ENCODE data around the gene PRADC1.
"Not testable (repeated sequence)": the region's sequence is repeated elsewhere in the genome, so short reads cannot be mapped to it uniquely, and the experiment has no call there.

Gene PRADC1

GRCh38 chr2:73233154-73233931 is at the start of gene PRADC1:
Gene PRADC1, minus strand, starts transcription at chr2:73233239. Its CDS starts 79 bp downstream, at chr2:73233160.
- DNase-seq (ENCODE audit: low read depth in 3 of 3), result peak; percentile 88 to 91 (median 90)

DNA sequence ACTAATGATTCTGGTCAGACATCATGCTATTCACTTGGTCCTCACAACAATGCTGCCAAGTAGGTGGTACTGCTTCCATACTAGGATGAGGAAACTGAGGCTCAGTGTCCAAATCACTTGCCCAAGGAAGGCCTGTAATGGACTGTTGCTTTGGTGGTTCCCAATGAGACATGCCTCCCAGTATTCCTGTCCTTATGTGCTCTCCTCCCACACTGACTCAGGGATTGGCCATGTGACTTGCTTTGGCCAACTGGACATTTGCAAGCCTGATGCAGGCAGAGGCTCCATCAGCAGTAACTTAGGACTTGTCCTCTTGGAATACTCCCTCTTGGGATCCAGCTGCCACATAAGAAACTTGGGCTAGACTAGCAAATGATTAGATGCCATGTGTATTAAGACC is 48.2 kb upstream of the PRADC1 start:
- no peak for DNase-seq (ENCODE audit: low read depth in 3 of 3)

DNA sequence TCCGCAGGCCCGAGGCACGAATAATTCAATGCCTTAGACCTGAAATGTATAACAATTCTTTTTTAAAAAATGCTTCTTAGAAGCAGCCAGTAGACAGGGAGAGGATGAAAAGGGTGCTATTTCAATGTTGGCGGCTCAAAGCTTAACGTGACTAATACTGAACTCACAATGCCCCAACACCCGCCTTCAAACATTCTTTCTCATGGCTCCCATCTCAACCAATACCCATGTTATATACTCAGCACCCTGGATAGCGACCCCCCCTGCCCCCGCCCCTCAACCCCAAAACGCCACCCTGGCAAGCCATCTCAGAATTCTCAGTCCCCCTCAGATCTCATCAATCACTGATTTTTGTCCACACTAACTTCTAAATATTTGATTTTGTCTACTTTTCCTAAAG is 46.8 kb upstream of the PRADC1 start:
- no peak for DNase-seq (ENCODE audit: low read depth in 3 of 3)

DNA sequence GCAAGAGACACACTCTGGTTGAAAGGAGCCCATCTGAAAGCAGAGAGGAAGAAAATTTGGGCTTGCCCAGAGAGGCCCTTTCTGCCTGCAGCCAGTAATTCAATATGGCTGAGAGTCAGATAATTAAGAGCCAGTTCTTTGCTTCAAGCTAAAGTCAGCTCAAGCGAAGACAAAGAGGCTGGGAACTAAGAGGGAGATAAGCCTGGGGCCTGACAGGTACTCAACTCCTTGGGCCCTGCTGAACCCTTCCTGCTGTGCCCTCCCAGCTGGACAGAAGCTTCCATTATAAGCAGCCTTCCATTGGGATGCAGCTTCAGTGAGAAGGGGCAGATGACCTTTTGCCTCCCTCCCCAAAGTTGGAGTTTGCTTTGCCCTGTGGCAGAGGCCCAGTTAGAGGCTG is 39.2 kb upstream of the PRADC1 start:
- DNase-seq (ENCODE audit: low read depth in 3 of 3), result no peak

DNA sequence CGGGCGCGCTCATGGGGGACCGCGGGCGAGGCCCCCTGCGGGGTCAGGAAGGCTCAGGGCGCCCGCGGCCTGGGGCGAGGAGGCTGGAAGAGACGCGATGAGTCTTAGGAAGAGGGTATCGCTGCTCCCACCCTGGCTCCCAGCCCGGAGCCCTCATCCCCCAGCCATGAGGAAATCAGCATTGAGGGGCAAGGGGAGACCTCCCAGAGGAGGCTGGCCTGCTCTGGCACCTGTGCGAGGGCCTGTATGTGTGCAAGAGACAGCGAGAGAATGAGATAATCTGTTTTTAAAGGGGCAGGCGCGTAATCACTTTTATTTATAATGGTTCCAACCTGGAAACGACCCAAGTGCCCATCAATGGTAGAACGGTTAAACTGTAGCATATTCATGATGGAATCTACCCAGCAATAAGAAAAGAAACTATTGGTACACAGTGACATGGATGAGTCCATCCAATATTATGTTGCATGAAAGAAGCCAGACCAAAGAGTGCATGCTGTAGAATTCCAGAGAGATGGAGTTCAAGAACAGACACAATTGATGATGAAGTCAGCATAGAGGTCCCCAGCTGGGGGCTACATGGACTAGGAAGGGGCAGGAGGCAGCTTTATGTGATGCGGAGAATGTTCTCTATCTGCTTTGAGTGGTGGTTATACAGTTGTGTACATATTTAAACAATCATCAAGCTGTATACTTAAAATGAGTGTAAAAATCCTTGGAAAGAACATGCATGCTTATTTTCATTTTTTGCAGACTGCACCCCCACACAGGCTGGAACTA is 36.8 kb upstream of the PRADC1 start:
- no peak for DNase-seq (ENCODE audit: low read depth in 3 of 3)

GRCh38 chr2:73268830-73269685 is 36.0 kb upstream of the PRADC1 start:
- peak in 2 of 3 experiments; percentile 41 to 65 for DNase-seq (ENCODE audit: low read depth in 3 of 3)

DNA sequence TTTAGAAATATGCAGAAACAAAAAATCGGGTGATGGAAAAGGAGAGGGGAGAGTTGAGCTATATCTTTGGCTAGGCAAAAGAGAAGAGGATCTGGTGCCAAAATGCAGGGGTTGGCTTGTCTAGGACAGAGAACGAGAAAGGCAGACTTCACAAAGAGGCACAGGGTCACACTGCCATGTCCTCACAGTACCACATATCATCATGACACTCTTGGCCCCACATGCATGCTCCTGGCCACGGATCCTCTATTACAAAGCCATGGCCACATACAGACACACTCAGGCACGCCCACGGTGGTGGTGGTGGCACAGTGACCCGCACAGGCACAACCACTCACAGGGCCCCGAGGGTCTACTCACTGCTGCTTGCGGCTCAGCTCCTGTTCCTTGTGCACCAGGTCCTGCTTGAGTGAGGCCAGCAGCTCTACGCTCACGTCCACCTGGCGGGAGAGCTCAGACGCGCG is 35.4 kb upstream of the PRADC1 start:
- no peak for DNase-seq (ENCODE audit: low read depth in 3 of 3)

GRCh38 chr2:73267008-73267407 is 34.0 kb upstream of the PRADC1 start:
- no peak for DNase-seq (ENCODE audit: low read depth in 3 of 3)

DNA sequence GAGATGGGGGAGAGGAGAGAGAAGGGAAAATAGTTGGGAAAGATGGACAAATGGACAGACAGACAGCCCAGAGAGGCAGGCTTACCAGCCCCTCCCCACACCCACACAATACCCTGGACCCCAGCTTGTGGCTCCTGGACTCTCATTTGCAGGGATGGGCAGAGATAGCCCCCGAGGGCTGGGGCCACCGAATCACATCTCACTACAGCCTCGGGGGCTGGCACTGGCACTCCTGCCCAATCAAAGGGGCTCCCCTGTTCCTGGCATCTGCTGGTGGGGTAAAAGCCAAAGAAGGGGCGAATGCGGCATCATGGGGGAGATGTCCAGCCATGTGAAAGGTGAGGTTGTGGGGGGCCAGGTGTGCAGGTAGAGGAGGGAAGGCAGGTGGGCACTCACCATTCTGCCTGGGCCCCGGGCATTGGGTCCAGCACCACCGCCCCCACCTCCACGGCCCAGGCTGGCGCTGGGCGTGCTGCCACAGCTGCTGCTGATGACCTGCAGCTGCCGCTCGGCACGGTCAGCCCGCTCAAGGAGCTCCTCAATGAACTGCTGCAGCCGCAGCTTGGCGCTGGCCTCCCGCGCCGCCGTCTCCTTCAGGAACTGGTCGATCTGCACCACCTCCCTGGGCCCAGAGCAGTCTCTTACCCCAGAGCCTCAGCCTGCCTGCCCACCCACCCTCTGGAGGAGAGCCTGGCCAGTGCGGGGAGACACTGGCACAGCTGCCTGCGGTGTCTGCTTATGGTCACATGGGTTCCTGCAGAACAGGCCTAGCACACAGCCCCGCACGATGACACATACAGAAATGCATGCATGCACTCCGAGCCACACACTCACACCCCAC is 33.2 kb upstream of the PRADC1 start:
- DNase-seq (ENCODE audit: low read depth in 3 of 3), result no peak

- DNase-seq (ENCODE audit: low read depth in 3 of 3), result no peak
Observed at GRCh38 chr2:73265298-73266060, 32.4 kb upstream of the PRADC1 start.

- DNase-seq (ENCODE audit: low read depth in 3 of 3), result no peak
Observed at GRCh38 chr2:73264783-73265182, 31.7 kb upstream of the PRADC1 start.

DNA sequence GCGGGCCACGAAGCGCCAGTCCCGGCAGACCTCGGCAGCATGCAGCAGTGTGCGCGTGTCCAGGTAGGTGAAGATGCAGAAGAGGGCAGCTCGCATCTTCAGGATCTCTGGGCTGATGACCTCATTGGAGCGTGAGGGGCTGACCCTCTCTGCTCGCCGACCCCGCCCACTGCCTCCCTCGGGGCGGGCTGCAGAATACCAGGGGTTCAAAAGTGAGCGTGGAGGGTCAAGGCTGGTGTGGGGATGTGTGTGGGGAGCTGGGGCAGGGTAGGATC is 31.2 kb upstream of the PRADC1 start:
- no peak for DNase-seq (ENCODE audit: low read depth in 3 of 3)

DNA sequence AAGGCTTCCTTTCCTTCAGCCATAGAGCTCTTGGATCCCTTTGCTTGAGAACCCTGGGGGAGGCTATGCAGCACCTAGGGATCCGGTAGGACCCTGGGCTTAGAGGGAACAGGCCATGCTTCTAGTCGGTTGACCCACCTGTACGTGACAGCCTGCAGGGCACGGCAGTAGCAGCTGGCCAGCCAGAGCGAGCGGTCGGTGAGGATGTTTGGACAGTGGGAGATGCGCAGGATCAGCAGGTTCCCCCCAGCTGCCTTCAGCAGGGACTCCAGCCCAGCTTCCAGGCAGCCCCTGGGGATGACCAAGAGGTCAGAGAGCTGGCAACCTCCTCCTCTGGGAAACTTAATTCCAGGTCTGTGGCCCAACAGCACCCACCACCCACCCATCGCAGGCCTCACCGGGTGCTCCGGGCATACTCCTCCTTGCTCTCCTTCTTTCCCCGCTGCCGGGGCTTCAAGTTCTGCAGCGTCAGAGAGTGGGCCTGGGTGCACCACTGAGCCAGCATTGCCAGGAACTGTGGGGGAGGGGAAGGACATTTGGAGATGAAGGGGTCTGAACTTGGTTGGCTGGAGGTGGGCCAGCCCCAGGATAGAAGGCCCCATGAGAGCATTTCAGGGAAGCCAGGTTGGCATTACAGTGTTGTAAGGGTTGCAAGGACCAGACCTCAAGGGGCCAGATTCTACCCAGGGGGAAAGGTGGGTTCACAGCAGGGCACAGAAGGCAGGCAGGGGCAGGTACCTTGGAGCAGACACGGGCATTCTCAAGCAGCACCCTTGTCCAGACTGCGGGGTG is 30.7 kb upstream of the PRADC1 start:
- no peak for DNase-seq (ENCODE audit: low read depth in 3 of 3)

DNA sequence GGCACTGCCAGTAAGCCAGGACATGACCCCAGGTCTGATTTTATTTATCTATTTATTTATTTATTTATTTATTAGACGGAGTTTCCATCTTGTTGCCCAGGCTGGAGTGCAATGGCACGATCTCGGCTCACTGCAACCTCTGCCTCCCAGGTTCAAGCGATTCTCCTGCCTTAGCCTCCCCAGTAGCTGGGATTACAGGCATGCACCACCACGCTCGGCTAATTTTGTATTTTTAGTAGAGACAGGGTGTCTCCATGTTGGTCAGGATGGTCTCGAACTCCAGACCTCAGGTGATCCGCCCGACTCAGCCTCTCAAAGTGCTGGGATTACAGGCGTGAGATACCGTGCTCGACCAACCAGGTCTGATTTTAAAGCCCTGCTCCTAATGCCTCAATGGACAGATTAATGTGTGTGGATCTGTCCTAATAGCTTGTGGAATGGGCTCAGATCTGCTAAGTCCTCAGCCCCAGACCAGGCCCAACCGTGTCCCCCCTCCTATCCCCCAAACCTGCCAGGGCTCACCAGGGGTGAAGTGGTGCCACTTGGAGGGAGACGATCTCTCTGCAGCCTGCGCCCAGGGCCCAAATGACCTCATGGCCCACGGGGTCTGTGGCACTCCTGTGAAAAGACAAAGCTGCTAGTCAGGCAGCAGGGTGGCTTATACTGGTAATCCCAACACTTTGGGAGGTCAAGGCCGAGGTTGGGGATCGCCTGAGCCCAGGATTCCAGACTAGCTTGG is 29.8 kb upstream of the PRADC1 start:
- DNase-seq (ENCODE audit: low read depth in 3 of 3), result not testable (repeated sequence)

DNA sequence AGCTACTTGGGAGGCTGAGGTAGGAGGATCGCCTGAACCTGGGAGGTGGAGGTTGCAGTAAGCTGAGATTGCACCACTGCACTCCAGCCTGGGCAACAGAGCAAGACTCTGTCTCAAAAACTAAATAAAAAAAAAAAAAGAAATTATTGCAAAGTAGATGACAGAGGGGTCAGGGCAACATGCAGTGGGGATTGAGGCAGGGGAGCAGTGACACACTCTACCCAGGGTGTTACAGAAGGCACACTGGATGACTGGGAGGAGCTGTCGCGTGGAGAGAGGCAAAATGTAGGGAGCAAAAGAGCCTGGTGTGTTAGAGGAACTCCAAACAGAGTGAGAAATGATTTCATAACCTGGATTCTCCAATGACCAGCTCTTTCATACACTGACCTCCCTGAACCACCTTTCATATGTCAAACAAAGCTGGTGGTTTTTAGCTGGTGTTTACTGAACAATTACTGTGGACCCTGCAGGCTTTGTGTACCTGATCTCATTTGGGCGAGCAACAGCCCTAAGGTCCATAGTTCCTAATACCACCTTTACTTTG is 29.1 kb upstream of the PRADC1 start:
- no peak for DNase-seq (ENCODE audit: low read depth in 3 of 3)

GRCh38 chr2:73260338-73260984 is 27.4 kb upstream of the PRADC1 start:
- no peak for DNase-seq (ENCODE audit: low read depth in 3 of 3)

GRCh38 chr2:73259704-73260337 is 26.8 kb upstream of the PRADC1 start:
- DNase-seq (ENCODE audit: low read depth in 3 of 3), result no peak

DNA sequence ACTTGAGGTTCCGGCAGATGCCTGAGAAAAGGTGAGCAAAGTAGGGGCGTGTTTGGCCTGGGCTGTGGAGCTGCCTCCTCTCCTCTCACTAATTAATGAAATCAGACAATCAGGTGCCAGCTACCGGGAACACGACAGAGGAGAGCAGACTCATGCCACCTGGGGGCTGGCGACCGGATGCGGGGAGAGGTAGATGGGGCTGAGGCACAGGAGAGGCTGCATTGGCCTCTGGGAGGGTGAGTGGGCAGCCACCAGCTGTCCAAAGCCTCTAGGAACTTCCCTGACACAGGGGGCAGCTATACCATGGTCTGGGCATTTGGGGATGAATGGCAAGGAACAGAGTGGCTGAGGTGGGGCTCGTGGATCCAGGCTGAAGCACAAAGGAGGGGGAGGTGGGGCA is 26.2 kb upstream of the PRADC1 start:
- no peak for DNase-seq (ENCODE audit: low read depth in 3 of 3)

Measured in stimulated activated CD4-positive, alpha-beta T cell treated with anti-CD3 and anti-CD28 coated beads, TNF-alpha, amount 100 ng/mL, for 24 hours (primary cell).